HepG2 (cell line): Measurements from ENCODE around the gene CES1. TPM values are rescaled to one million over a fixed set of nuclear protein-coding genes. Genes with fewer than 3 reads are reported as not detected.

Experiments used
- ATAC-seq: fragments of 200-7000 bp; cut with Tn5 transposase; 3 replicates; pipeline ENCODE4 v1.9.1; 2020; ENCODE audit warnings: mild to moderate bottlenecking, moderate library complexity
- BruUV-seq: library from RNA; stranded (reverse); fragments of 400-500 nt; replicated peaks from 2 replicates; lab custom pipeline; 2021; lab: Mats Ljungman, UMichigan
- CTCF ChIA-PET: fragments of 300-600 bp; formaldehyde crosslinking; extraction: SDS; loops from one replicate; lab custom pipeline; 2021; ENCODE audit warnings: low total read pairs, inconsistent platforms, low intra/inter-chr PET ratio; lab: Yijun Ruan, JAX
- POLR2A ChIA-PET: fragments of 350-600 bp; sonication (Branson Sonifier 250); formaldehyde crosslinking; loops from one replicate; lab custom pipeline; 2020; ENCODE audit warnings: antibody characterized with exemption, inconsistent platforms; lab: Yijun Ruan, JAX
- DNase-seq: peaks from one replicate; pipeline ENCODE4 v3.0.0-alpha.2; 2015; ENCODE audit warnings: low spot score
- FAIRE-seq: peaks from 3 replicates; lab custom pipeline; 2011; peaks lifted over from hg19 to GRCh38; lab: Jason Lieb, UNC
- H2AFZ ChIP-seq: one replicate; pipeline ENCODE4 v1.6.1; 2011; ENCODE audit warnings: low read length, inconsistent platforms
- H3K27ac ChIP-seq: fragments of 300-600 bp; 3 replicates; pipeline ENCODE4 v1.8.0; 2011; ENCODE audit warnings: mixed run types, mild to moderate bottlenecking, mixed read lengths, low read length, inconsistent platforms; ENCODE audit not compliant: insufficient read depth; ENCODE audit errors: extremely low read length
- H3K27me3 ChIP-seq, 2 experiments: fragments of 200-600 bp in 1 of 2; 2 replicates in 1 of 2; 3 replicates in 1 of 2; pipeline versions ENCODE4 v1.6.0 to v1.8.0; 2011; ENCODE audit warnings: low read length in 2 of 2, mild to moderate bottlenecking in 2 of 2, moderate library complexity in 2 of 2, inconsistent platforms in 1 of 2; ENCODE audit not compliant: insufficient read depth in 2 of 2, control insufficient read depth in 1 of 2
- H3K36me3 ChIP-seq, 2 experiments: fragments of 200-600 bp in 1 of 2; replicated peaks in 1 of 2; 2 replicates in 1 of 2; 3 replicates in 1 of 2; pipeline versions ENCODE4 v1.5.1 to v1.8.0; 2011; ENCODE audit warnings: low read length in 2 of 2, inconsistent platforms in 1 of 2; ENCODE audit not compliant: insufficient read depth in 2 of 2, control insufficient read depth in 1 of 2
- H3K4me1 ChIP-seq: 2 replicates; pipeline ENCODE4 v1.5.1; 2012; ENCODE audit warnings: low read length, inconsistent platforms; ENCODE audit not compliant: insufficient read depth
- H3K4me2 ChIP-seq: 2 replicates; pipeline ENCODE4 v1.6.0; 2011; ENCODE audit warnings: low read depth, low read length, inconsistent platforms
- H3K4me3 ChIP-seq, 3 experiments: fragments of 200-600 bp in 1 of 3; sonication (generic), shearing (Covaris generic) in 1 of 3; replicated peaks in 1 of 3; 2 replicates each; pipeline ENCODE4 v1.5.1; 2011 to 2016; ENCODE audit warnings: low read length in 3 of 3, inconsistent platforms in 2 of 3, low read depth in 2 of 3, mild to moderate bottlenecking in 2 of 3, control low read depth in 1 of 3, mixed read lengths in 1 of 3; ENCODE audit not compliant: insufficient read depth in 1 of 3
- H3K79me2 ChIP-seq: one replicate; pipeline ENCODE4 v1.6.1; 2011; ENCODE audit warnings: low read length, inconsistent platforms; ENCODE audit not compliant: insufficient read depth
- H3K9ac ChIP-seq: 2 replicates; pipeline ENCODE4 v1.6.0; 2011; ENCODE audit warnings: mild to moderate bottlenecking, low read depth, low read length, inconsistent platforms; ENCODE audit not compliant: insufficient read depth
- H3K9me3 ChIP-seq: 2 replicates; pipeline ENCODE4 v1.5.1; 2012; ENCODE audit warnings: mild to moderate bottlenecking, low read length
- H4K20me1 ChIP-seq: 2 replicates; pipeline ENCODE4 v1.6.0; 2011; ENCODE audit warnings: inconsistent platforms, mild to moderate bottlenecking, low read length, moderate library complexity; ENCODE audit not compliant: insufficient read depth
- CREM ChIP-seq, 2 experiments: sonication (generic) in 1 of 2; formaldehyde crosslinking in 1 of 2; IDR thresholded peaks; 2 replicates each; pipeline versions ENCODE4 v1.4.0 to v1.6.1; 2016 to 2020; ENCODE audit warnings: antibody characterized with exemption in 1 of 2, mild to moderate bottlenecking in 1 of 2, missing genetic modification reagents in 1 of 2
- EZH2 ChIP-seq: conservative IDR thresholded peaks from 2 replicates; pipeline ENCODE4 v1.6.1; 2012; ENCODE audit warnings: mild to moderate bottlenecking, low read depth, low read length, moderate library complexity
- HDAC6 ChIP-seq: fragments of 200-600 bp; sonication (generic); IDR thresholded peaks from 2 replicates; pipeline ENCODE4 v1.7.0; 2017; ENCODE audit warnings: mild to moderate bottlenecking, antibody characterized with exemption, low read length, low read depth
- NR3C1 ChIP-seq: sonication (generic); formaldehyde crosslinking; IDR thresholded peaks from 2 replicates; pipeline ENCODE4 v1.4.0; 2020; ENCODE audit warnings: missing genetic modification reagents
- PRDM15 ChIP-seq: sonication (generic); formaldehyde crosslinking; IDR thresholded peaks from 2 replicates; pipeline ENCODE4 v1.4.0; 2020; ENCODE audit warnings: missing genetic modification reagents
- RBFOX2 ChIP-seq: fragments of 200-400 bp; formaldehyde crosslinking; IDR thresholded peaks from 2 replicates; pipeline ENCODE4 v1.6.1; 2017; ENCODE audit warnings: low read depth, mild to moderate bottlenecking, low read length
- SUZ12 ChIP-seq: fragments of 150-350 bp; IDR thresholded peaks from 2 replicates; pipeline ENCODE4 v1.6.1; 2014; ENCODE audit warnings: low read depth, low read length
- ZNF143 ChIP-seq: sonication (generic); formaldehyde crosslinking; IDR thresholded peaks from 2 replicates; pipeline ENCODE4 v1.4.0; 2020; ENCODE audit warnings: missing genetic modification reagents
- ZNF17 ChIP-seq: sonication (generic); formaldehyde crosslinking; IDR thresholded peaks from 2 replicates; pipeline ENCODE4 v1.5.0; 2020; ENCODE audit warnings: mild to moderate bottlenecking, missing genetic modification reagents
- WGBS: methylation state at CpG from one replicate; pipeline ENCODE4 v1.1.6; 2017; ENCODE audit warnings: low lambda C conversion rate; 5-methylcytosine and 5-hydroxymethylcytosine counted together
- in situ Hi-C: cut with HindIII; loops from 2 replicates; pipeline ENCODE4 v1.10.0; 2017; ENCODE audit warnings: low pct_unique_long_range_greater_than_20kb; ENCODE audit not compliant: extremely low pct_ligation_motif_present
- intact Hi-C: fragments of 100-400 bp; cut with micrococcal nuclease; formaldehyde crosslinking; loops from one replicate; pipeline ENCODE4 v1.10.0; 2022; ENCODE audit not compliant: unreplicated experiment
- polyA plus RNA-seq, 8 experiments: library from polyadenylated mRNA; depleted of rRNA in 3 of 8; stranded (reverse) in 7 of 8; unstranded in 1 of 8; fragments of >200 nt; fragmentation: Illumina TruSeq in 4 of 8; extraction: Trizol in 4 of 8; gene quantifications; 2 replicates each; pipeline versions ENCODE4 v1.2.1 to v1.2.3, GENCODE V29; 2011 to 2016; ENCODE audit warnings: low read depth in 4 of 8, missing spikeins in 1 of 8, mixed read lengths in 1 of 8; ENCODE audit not compliant: insufficient read depth in 1 of 8
- total RNA-seq, 5 experiments: library from RNA; depleted of rRNA; stranded (reverse); fragments of >200 nt; fragmentation: Illumina TruSeq; extraction: Trizol; gene quantifications; 2 replicates each; pipeline ENCODE4 v1.2.3, GENCODE V29; 2016; ENCODE audit warnings: low read depth in 1 of 5

Gene CES1
- total and polyA plus RNA-seq, 2 of the 13 experiments (the other 11 are each of a cell fraction or from before 2014, with no cell fraction given): 136 to 198 TPM

- POLR2A ChIA-PET: no interaction called here
These were observed 44.0 kb upstream of the CES1 start for GRCh38 chr16:55876854-55877253.

More at GRCh38 chr16:55876854-55877253, 44.0 kb upstream of the CES1 start:
- no peak for ATAC-seq
- intact Hi-C loops (no loop called here), in situ Hi-C loops (no loop called here)
- H3K27me3 ChIP-seq: peaks cover 2 to 4% of the 10 kb centered on the region in 2 experiments; a peak in 2 of 5 replicates
- H2AFZ ChIP-seq: no peak overlapping the region
- no peak overlapping the region for H3K4me2 ChIP-seq
- CTCF ChIA-PET: no interaction called here
- H3K9me3 ChIP-seq: no peaks in the 10 kb centered on the region
- no peak overlapping the region for H3K4me3 ChIP-seq
- H3K27ac ChIP-seq: no peak overlapping the region
- TF ChIP-seq SUZ12 (no peak), RBFOX2 (no peak), ZNF17 (no peak), ZNF143 (no peak), HDAC6 (no peak), NR3C1 (CRISPR knock-in tag) (no peak), PRDM15 (CRISPR knock-in tag) (no peak), EZH2 (no peak), CREM (IDR thresholded peaks at IDR 0.05) (no peak), CREM (CRISPR knock-in tag; IDR thresholded peaks at IDR 0.05) (no peak)
- WGBS: 0% methylated on average over 4 of the region's 4 CpGs
- no peak for DNase-seq
- no peaks in the 10 kb centered on the region for H3K79me2 ChIP-seq
- H3K4me1 ChIP-seq: peaks cover 4% of the 10 kb centered on the region
- no peaks in the 10 kb centered on the region for H3K36me3 ChIP-seq
- no peak overlapping the region for H3K9ac ChIP-seq
- no TSS peak for BruUV-seq
- FAIRE-seq: no peak
- no peaks in the 10 kb centered on the region for H4K20me1 ChIP-seq
